ENCODE measurements around the gene BIRC5.
"Not testable (repeated sequence)": the region's sequence is repeated elsewhere in the genome, so short reads cannot be mapped to it uniquely, and the experiment has no call there.

The BIRC5 gene

DNA sequence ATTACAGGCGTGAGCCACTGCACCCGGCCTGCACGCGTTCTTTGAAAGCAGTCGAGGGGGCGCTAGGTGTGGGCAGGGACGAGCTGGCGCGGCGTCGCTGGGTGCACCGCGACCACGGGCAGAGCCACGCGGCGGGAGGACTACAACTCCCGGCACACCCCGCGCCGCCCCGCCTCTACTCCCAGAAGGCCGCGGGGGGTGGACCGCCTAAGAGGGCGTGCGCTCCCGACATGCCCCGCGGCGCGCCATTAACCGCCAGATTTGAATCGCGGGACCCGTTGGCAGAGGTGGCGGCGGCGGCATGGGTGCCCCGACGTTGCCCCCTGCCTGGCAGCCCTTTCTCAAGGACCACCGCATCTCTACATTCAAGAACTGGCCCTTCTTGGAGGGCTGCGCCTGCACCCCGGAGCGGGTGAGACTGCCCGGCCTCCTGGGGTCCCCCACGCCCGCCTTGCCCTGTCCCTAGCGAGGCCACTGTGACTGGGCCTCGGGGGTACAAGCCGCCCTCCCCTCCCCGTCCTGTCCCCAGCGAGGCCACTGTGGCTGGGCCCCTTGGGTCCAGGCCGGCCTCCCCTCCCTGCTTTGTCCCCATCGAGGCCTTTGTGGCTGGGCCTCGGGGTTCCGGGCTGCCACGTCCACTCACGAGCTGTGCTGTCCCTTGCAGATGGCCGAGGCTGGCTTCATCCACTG lies at the start of gene BIRC5:
Gene BIRC5, plus strand, starts transcription at position 238 of the 690 bp plus-strand sequence. Its CDS starts 64 bp downstream, at position 302.
- DNase-seq (ENCODE audit: low read depth): peak; percentile 96

DNA sequence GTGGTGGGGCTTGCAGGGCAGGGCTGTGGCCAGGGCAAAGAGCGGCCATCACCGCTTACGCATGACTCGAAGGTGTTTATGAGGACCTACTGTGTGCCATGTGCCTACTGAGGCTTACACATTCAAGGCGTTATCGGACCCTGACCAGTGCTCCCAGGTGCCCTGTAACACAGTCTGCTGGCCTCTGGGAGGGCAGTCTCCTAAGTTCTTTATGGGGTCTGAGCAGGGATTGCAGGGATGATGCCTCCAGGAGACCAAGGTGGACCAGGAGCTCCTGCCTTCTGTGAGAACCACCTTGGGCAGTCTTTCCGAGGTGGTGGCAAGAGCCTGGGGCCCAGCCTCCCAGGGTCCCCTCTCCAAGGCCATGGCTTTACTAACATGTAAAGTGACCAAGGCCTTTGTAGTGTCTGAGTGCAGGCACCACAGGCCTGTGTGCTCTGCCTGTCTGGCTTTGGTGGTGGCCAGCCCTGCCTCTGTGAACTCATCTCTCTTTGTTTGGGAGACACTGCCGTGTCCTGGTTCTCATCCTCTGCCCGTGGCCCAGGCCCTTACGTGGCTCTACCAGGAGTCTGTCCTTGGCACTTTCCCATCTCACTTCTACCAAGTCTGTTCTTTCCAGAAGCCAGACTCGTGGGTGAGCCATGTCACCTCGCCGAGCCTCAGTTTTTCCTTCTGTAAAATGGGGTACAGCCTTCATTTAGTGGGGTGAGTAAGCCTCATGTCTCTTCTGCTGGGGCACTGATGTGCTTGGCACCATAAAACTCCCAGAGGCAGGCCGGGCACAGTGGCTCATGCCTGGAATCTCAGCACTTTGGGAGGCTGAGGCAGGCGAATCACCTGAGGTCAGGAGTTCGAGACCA lies 49.1 kb upstream of the BIRC5 start:
- DNase-seq (ENCODE audit: low read depth): no peak

DNA sequence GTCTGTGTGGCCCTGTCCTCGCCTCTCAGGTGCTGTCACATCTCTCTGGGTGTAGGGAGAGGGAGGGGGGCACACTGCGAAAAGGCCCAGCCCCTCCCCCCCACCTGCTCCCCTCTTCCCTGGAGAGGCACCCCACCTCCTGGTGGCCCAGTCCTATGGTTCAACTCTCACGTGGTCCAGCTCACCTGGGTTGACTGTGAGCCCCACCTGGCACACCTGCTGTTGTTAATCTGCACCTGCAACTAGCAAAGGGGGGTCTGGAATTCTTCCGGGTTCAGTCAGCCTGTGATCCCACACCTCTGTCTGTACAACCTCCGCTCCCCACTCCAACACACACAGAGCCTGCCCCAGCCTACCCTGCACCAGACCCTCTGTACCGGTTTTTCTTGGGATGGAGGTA lies 47.6 kb upstream of the BIRC5 start:
- no peak for DNase-seq (ENCODE audit: low read depth)

- DNase-seq (ENCODE audit: low read depth): peak; percentile 82
Measured at GRCh38 chr17:78168242-78168902, 45.7 kb upstream of the BIRC5 start, which contains the start of gene SYNGR2. TSS of gene SYNGR2 (plus strand) at chr17:78168581. CDS start at chr17:78168617, 36 bp downstream.

- peak; percentile 78 for DNase-seq (ENCODE audit: low read depth)
Measured at GRCh38 chr17:78168903-78169793, 44.9 kb upstream of the BIRC5 start.

DNA sequence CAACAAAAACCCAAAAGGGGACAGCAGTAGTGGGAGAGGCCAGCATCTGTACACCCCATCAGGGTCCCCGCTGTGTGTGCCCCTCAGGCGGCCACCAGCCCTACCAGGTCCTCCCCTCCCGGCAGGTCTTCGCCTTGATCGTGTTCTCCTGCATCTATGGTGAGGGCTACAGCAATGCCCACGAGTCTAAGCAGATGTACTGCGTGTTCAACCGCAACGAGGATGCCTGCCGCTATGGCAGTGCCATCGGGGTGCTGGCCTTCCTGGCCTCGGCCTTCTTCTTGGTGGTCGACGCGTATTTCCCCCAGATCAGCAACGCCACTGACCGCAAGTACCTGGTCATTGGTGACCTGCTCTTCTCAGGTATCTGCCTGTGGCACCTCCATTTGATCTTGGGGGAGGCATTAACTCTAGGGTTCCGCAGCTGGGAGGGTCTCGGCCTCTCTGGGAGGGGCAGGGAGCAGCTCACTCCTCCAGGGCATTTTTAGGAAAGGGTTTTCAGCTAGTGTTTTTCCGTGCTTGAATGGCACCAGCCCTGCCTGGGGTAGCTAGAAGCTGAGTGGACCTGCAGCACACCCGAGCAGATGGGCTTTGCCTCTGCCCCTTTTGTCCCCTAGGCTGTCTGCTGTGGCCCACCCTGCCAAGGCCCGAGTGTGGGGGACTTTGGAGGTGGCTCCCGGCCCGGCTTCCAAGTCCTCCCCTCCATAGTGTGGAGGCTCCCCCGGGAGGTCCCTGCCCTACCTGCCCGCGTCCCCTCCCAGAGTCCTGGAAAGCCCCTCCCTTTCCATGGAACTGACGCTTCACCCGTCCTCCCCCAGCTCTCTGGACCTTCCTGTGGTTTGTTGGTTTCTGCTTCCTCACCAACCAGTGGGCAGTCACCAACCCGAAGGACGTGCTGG lies 43.1 kb upstream of the BIRC5 start:
- no peak for DNase-seq (ENCODE audit: low read depth)

GRCh38 chr17:78171591-78172248 lies 42.3 kb upstream of the BIRC5 start:
- not testable (repeated sequence) for DNase-seq (ENCODE audit: low read depth)

DNA sequence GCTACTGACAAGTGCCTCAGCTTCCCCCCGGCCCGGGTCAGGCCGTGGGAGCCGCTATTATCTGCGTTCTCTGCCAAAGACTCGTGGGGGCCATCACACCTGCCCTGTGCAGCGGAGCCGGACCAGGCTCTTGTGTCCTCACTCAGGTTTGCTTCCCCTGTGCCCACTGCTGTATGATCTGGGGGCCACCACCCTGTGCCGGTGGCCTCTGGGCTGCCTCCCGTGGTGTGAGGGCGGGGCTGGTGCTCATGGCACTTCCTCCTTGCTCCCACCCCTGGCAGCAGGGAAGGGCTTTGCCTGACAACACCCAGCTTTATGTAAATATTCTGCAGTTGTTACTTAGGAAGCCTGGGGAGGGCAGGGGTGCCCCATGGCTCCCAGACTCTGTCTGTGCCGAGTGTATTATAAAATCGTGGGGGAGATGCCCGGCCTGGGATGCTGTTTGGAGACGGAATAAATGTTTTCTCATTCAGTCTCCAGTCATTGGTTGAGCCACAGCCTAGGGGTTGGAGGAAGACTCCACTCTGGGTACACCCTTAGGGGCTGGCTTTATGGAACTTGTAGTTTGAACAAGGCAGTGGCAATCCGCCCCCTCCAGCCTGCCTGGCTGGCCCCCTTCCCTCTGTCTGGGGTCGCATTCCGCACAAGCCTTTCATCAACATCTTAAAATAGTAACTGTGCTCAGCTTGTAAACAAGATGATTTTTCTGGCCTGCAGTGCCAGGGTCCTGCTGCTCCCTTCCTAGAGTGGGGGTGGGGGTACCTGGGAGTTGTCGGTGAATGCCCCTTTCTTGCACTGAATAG lies 41.6 kb upstream of the BIRC5 start:
- DNase-seq (ENCODE audit: low read depth): peak; percentile 34

GRCh38 chr17:78173097-78173715 lies 40.8 kb upstream of the BIRC5 start:
- DNase-seq (ENCODE audit: low read depth): no peak

- DNase-seq (ENCODE audit: low read depth): no peak
Measured at GRCh38 chr17:78174346-78174869, 39.6 kb upstream of the BIRC5 start.

DNA sequence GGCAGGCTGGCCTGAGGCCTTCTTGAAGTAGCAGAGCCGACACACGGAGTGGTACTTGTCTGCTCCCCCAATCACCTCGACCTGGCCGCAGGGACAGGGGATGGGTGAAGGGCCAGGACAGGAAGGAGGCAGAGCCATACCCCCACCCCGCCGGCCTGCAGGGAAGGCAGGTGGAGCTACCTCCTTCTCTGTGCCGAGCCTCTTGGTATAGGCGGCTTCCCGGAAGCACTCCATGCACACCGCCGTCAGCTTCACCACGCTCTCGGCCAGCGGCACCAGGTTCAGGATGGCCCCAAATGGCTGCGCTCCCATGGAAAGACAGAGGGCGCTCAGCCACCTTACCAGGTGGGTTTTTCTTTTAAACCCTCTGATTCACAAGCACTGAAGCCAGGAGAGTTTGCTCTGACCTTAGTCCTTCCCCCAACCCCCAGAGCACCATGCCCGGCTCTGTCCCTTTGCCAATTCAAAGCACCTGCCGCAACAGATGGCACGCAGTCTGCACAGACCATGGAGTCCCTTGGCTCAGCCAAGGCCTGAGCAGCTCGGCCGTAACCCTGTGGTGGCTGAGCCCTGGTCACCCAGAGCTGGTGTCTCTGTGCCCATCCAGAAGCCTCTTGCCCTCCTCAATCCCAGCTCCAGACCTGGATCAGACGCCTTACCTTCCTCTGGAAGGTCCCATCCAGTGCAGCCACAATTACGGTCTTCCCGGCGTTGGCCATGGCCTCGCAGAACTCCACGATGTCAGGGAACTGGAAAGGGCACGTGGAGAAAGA lies 39.0 kb upstream of the BIRC5 start:
- no peak for DNase-seq (ENCODE audit: low read depth)

DNA sequence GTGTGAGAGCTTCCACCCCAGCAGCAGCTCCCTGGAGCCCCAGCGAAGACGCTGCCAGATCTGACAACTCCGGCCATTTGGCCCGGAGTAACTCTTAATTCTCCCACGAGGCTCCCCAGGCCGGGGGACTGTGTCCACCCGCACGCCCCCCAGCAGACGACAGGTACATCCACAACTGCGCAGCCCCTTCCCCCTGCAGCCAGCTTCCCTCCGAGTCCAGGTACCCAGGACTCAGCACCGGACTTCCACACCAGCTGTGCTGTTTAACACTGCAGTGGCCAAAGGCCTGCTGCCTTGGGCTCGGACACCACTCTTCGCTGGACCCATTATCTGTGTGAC lies 38.4 kb upstream of the BIRC5 start:
- no peak for DNase-seq (ENCODE audit: low read depth)

GRCh38 chr17:78176548-78177025 lies 37.5 kb upstream of the BIRC5 start:
- peak; percentile 60 for DNase-seq (ENCODE audit: low read depth)

- peak; percentile 80 for DNase-seq (ENCODE audit: low read depth)
Measured at GRCh38 chr17:78179372-78179771, 34.7 kb upstream of the BIRC5 start.

- no peak for DNase-seq (ENCODE audit: low read depth)
Measured at GRCh38 chr17:78180083-78180482, 34.0 kb upstream of the BIRC5 start.

- DNase-seq (ENCODE audit: low read depth): no peak
Measured at GRCh38 chr17:78180508-78180907, 33.5 kb upstream of the BIRC5 start.

DNA sequence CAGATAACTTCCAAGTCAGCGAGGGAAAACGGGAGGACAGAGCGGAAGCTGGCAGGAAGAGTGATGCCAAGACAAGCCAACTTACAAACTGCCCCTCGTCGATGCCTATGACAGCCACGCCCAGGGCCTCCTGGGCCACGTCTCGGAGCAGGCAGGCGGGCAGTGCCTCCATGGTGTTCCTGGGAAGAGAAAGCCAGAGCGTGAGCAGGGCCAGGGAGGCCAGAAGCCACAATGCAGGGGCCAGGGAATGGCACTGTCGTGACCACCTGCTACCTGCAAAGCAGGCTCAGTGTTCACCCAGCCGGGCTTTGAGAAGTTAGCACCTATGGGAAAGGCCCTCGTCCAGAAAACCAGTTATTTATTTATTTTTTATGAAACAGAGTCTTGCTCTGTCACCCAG lies 31.5 kb upstream of the BIRC5 start:
- DNase-seq (ENCODE audit: low read depth): no peak

- DNase-seq (ENCODE audit: low read depth): no peak
Measured at GRCh38 chr17:78183916-78184315, 30.1 kb upstream of the BIRC5 start.

Measured in ELR (cell line).